Islet of Langerhans (tissue), 1 donor: ENCODE measurements around the gene LAMC3.

Source experiments
- FAIRE-seq: peaks from one replicate; lab custom pipeline; 2011; peaks lifted over from hg19 to GRCh38; lab: Jason Lieb, UNC

LAMC3 gene

DNA sequence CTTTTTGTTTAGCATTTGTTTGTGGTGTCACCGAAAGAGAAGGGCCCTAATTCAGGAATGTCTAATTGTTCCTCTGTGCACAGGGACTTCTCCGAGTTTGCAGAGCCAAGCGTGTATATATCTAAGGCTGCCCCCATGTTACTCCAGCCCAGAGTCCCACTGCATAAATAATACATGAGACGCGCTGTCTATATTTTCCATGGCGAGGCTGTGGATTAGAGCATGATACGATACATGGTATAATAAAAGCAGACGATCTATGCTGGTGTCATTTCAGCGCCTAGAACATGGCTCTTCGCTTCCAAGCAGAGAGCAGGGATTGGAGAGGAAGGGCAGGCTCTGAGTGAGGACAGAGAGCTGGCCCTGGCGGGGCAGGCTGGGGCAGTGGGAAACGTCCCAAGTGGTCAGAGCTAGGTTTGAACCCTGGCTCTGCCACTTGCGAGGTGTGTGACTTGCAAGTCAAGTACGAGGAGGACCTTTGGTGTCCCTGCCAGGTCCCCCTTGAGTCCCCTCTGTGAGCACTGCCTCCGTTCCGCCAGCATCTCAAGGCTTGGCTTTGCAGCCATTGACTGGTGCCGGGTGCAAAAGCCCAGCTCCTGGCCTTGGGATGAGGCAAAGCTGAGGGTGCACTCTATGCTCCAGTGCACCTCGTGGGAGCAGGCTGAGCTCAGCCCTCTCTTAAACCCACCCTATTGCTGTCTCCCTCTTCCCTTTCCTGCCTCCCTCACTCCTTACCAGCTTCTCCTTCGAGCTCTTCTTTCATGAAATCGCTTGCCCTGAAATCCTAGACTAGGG, 29.2 kb upstream of the LAMC3 start:
- no peak for FAIRE-seq

DNA sequence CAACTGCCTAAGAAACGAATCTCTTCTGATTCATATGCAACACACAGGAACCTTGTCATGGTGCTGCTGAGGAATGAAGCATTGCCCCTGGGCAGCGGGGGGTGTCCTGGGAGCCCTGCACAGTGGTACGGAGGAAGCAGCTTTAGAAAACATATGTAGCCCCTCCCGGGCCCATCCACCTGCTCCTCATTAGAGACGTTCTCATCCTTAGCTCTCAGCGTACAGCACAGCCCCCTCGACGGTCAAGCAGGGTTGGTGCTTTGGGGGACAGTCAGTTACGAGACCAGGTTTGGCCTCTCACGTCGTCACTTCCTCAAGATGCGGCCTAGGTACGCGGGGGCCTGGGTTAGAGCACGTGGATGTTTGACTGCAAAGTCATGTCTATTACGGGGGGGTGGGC, 28.4 kb upstream of the LAMC3 start:
- FAIRE-seq = no peak

DNA sequence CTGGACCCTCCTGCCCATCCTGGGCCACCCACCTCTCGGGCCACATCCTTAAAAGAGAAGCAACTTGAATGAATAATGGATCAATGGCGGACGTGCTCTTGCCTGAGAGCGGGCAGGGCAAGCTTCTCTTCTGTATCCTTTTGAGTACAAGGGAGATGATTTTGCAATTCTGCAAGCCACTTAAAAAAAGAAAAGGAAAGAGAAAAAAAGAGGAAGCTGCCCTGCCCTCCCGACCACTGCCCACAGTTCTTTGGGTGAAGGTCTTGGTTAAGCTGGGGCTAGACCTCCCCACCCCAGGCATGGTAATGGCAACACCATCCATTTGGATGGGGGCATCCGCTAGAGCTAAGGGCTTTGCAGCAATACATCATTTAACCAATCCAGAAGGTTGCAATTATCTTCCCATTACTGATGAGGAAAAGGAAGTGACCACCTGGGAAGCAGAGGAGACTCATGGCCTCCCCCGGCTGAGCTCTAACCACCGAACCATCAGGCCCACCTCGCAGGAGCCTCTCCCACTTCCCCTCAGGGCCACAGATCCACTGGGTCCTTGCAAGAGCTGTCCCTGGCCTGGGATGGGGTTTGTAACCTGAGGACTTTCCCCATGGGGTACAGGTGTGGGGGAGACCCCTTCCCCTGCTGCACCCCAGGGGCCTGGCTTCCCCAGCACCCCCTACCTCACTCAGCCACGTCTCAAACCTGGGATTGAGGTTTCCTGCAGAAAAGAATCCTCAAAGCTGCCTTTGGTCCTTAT, 27.8 kb upstream of the LAMC3 start:
- FAIRE-seq = no peak

DNA sequence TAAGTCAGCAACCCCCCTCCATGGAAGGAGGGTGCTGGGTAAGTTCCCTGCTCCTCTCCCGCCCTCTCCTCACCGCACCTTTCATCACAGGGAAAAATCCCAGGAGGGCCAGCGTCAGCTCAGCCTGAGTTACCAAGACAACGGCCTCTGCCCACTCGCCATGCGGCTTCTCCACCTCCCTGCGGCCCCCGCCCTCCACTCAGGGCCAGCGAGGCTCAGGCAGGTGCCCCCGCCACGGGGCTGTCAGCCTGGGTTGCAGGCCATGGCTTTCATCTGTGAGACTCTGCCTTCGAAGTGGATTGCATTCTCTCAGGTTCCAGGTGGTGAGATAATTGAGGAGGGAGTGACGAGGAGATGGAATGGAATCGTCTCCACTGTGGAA, 27.2 kb upstream of the LAMC3 start:
- FAIRE-seq = no peak

DNA sequence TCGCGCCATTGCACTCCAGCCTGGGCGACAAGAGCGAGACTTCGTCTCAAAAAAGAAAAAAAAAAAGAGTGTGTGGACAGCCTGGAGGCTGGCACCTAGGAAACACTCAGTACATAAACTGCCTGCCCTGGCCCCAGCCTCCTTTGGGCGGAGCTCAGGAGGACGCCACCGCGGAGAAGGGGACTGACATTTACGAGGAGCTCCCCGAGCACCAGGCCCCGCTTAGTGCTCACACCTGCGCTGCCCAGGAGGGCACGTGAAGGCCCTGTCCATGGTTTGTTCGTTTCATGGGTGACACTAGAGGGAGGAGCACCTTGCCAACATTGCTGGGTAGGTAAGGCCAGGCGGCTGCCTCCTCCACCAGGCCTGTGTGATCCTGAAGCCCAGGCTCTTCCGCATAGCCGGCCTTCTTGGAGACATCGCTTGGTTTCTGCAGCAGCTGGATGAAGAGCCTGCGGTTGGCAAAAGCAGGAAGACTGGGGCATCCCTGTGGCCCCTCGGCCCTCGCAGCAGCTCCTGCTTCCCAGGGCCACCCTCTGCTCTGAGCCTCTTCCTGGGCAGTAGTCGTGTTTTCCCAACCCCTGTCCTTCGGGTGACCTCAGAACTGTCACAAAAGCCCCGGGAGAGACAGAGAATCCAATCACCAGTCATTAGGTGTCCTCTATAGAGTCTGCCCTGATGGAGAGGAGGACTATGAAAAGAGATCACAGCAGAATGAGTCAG, 26.2 kb upstream of the LAMC3 start:
- FAIRE-seq = no peak

DNA sequence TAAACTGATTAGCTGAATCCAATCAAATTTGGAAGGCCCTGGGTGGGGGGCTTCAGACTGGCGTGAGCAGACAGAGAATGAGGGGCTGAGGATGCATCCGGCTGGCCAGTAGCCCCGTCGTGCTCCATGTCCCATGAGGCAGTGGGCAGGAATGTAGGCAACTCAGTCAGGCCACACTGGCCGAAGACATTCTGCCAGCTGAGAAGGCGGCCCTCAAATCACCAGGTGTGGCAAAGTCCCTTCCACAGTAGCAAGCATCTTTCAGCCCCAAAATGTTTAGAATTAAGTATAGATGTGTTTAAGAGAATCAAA, 25.7 kb upstream of the LAMC3 start:
- FAIRE-seq = no peak

DNA sequence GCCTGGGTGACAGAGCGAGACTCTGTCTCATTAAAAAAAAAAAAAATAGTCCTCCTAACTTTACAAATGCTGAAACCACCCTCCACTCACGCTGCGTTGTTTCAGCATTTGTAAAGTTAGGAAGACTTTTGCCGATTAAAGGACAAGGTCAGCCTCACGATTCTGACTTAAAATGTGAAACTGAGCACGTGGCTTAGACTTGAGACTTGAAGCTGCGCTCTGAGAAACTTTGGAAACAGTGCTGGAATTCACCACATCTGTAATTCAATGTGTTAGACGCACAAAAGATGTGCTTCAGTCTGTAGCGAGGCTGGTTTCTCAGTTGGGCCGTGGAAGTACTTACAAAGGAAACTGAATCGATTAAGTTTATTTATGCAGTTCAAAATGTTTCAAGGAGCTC, 25.0 kb upstream of the LAMC3 start:
- no peak for FAIRE-seq

DNA sequence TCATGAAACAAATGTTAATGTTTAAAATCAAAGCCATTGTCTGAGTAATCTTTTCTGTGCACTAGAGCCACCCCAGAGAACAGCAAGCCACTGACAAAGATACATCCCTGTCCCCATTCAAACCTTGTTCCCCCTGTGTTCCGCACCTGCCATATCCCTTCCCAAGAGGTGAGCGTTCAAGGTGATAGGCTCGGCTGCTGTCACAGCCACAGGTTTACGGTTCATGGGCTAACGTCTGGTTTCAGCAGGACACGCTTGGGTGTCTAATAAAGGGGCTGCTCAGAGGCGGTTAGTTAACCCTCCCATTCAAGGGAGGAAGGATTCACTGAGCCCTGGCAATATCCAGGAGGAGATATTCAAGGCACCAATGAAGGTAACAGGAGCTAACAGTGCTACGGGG, 24.5 kb upstream of the LAMC3 start:
- no peak for FAIRE-seq

DNA sequence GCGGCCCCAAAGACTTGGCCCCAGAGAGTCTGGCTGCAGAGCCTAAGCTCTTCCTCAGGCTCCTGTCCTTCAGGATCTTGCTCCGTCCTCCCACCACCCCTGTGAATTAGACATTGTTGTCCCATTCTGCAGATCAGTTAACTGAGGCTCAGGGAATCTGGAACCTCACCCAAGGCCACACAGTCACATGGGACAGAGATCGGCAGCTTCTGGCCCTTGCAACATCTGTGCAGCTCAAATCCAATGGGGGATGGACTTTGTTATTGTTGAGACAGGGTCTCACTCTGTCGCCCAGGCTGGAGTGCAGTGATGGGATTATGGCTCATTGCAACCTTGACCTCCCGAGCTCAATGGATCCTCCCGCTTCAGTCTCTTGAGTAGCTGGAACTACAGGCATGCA, 23.9 kb upstream of the LAMC3 start:
- no peak for FAIRE-seq

DNA sequence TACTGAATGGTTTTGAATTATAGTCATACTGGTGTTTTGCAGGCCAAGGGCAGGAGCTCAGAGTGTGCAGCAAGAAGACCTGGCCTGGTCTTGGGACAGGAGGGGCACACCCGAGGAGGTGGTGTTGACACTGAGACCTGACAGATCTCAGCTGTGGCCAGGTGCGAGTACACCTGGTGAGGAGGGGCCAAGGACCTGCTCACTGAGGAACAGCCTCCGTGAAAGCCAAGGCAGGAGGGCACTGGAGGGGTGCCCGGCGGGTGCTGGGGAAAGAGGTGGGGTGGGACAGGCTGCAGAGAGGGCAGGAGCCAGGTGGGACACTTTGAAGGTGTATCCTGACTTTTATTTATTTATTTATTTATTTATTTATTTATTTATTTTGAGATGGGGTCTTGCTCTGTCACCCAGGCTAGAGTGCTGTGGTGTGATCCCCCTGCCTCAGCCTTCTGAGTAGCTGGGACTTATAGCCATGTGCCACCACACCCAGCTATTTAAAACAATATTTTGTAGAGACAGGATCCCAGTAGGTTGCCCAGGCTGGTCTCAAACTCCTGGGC, 23.3 kb upstream of the LAMC3 start:
- no peak for FAIRE-seq

DNA sequence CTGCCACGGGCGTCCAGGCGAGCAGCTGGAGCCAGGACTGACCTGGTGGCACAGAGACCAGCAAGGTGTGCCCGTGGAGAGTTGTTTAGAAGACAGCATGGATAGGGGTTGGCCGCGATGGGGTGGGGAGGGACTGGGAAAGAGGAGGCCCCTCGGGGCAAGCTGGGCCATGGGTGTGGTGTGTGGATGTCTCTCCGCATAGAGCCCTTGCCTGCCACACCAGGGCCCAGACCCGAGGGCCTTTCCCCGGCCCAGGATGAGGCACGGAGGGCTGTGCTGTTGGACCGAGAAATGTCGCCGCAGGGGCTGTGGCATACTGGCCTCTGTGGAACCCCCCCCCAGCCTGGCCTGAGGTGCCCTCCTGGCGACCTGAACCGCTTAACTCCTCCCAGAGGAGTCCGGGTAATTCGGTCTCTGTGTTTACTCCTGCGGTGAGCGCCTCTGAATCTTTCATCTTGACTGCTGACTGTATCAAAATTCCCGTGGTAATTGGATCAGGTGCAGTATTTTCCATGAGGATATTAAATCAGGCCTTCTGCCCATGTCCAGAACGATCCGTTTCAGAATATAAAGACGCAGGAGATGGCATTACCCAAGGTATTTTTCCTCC, 22.5 kb upstream of the LAMC3 start:
- no peak for FAIRE-seq

DNA sequence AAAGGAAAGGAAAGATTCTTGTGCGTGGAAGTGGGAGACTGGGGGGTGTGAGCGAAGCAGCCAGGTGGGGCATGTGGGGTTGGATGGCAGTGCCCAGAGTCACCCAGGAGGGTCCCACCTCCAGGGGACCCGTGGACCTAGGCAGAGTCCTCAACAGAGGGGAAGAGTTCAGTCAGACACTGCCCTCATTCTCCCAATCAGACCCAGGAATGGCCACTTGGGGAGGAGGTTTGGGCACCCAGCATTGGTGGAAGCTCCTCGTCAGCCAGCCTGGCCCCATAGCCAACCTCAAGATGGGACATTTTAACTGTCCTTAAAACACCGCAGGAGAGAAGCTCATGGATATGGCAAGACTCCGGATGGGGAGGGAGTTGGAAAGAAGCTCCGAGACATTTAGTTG, 21.9 kb upstream of the LAMC3 start:
- no peak for FAIRE-seq

DNA sequence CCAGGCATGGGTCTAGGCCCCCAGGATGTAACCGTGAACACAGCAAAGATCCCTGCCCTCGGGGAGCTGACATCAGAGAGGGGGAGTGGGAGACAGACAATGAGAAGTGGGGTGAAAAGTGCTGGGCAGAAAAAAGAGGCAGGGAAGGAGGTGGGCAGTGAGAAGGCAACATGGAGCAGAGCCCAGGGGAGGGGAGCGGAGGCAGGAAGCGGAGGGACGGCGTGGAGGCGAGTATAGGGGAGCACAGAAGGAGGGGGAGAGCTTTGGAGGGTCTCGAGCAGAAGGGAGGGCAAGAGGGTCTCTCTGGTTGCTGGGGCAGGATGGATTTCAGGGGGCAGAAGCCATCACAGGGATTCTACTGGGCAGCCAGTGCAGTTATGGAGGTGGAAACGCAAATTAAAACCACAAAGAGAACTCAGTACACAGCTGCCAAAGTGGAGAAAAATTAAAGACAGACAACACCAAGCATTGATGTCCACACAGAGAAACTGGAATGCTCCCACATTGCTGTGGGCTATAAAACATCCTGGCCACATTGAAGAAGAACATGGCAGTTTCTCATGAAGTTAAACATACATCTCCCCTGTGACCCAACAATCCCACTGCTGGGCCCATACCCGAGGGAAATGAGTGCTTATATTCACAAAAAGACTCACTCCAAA, 21.1 kb upstream of the LAMC3 start:
- no peak for FAIRE-seq

DNA sequence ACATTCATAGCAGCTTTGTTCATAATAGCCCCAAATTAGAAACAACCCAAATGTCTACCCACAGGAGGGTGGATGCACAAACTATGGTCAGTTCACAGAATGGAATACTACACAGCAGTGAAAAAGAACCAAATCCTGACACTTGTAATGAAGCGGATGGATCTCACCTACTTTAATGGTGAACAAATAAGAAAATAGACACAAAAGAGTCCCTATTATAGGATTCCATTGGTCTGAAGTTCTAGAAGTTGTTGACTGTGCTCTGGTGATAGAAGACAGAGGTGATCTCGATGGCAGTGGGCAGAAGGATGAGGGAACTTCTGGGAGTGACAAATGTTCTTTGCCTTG, 20.6 kb upstream of the LAMC3 start:
- FAIRE-seq = no peak

DNA sequence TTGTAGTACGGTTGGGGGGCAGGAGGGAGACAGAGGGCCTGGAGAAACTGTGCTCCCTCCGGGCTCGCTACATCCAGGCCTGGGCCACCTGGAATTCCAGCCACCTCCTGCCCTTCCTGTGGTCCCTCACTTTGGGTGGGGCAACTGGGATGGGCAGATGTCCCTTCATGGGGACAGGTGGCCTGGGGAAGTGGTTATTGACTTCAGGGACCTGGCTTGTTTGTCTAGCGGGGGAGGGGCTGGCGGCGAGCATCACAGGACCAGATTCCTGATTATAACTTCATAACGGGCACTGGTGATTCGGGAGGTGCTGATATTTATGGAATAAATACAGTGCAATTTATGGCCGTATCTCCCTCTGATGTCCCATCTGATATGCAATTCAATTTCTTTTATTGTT, 20.1 kb upstream of the LAMC3 start:
- no peak for FAIRE-seq

DNA sequence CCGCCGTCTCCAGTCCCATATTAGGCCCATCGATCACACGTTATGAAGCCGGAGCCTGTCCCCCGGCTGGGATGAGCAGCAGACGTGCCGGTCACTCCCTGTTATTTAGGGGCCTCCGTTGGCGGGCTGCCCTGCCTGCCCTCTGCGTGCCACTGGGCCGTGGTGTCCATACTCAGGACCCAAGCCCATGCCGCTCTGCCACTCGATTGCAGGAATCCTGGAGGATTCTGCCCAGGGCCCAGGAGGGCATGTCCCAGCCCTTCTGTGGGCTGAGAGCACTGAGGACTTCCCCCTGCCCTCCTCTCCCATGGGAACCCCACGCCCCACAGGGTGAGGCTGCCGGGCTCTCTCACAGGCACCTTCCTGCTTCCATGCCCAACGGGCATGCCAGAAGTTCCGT, 19.6 kb upstream of the LAMC3 start:
- FAIRE-seq = no peak

DNA sequence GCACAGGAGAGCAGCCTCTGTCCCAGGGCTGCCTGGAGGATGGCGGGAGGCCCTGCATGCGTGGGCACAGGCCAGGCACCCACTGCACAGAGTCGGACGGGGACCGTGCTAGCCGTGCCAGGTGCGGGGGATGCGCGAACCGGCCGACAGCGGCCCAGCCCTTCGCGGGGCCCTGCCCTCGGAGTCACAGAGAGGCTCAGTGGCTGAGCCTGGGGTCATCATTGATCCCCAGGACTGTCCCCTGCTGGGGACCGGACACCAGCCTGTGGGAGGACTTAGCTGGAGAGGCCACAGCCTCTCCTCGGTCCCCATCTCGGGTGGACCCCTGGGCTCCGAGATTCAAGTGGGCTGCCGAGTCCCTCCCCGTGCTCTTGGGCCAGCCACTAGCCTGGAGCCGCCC, 19.1 kb upstream of the LAMC3 start:
- FAIRE-seq = no peak

DNA sequence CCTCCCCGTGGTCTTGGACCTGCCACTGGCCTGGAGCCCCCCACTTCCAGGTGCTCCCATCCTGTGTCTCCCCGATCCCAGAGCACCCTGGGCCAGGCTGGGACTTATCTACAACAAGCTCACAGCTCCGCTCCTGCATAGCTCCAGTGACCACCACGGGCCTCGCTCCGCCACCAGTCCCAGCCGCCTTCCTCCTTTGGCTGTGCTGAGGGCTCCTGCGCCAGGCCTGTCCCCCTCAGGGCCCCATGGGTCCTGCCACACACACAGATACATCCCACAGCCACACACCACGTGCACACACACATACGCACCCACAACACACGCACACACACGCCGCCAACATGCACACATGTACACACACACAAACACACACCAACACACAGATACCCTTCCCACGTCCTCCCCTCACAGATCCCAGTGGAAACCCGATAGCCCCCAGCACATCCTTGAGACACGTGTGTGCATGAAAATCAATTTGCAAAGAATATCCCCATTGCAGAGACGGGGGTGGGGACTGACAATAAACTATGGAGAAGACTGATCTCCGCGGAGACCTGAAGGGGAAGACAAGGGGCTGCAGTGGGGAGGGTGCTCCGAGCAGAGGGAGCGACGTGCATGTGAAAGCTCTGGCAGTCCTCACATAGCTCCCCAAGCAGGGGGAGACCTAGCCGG, 18.5 kb upstream of the LAMC3 start:
- no peak for FAIRE-seq

DNA sequence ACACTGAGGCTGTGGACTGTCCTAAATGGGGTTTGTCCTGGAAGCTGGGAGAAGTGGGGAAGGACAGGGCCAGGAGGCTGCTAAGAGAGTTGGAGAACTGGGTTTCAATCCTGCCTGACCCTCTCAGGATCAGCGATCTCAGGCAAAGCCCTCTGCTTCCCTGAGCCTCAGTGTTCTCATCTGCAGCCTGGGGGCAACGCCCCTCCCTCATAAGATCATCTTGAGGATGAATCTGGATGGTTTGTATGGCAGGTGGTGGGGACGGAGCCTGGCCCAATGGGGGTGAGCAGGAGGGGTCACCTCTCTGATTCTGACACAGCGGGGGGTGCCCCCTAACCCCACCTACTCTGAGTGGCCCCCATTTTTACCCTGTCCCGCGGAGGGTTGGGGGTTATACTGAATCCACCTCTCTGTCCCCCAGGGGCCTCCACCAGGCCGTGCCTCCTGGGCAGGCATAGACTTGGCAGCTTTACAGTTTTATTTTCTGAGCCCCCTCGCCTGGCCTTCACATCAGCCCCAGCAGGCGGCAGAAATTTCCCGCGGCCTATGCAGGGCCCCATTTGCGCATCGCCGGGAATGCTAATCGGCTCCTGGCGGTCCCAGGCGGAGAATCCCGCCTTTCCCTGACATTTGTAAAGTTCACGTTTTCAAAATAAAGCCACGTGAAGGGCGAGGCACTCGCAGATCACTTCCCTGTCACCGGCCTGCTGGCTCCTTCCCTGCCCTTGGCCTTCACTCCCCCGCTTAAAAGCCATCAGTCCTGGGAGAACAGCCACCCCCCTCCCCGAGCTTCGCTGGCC, 17.8 kb upstream of the LAMC3 start:
- FAIRE-seq = no peak

DNA sequence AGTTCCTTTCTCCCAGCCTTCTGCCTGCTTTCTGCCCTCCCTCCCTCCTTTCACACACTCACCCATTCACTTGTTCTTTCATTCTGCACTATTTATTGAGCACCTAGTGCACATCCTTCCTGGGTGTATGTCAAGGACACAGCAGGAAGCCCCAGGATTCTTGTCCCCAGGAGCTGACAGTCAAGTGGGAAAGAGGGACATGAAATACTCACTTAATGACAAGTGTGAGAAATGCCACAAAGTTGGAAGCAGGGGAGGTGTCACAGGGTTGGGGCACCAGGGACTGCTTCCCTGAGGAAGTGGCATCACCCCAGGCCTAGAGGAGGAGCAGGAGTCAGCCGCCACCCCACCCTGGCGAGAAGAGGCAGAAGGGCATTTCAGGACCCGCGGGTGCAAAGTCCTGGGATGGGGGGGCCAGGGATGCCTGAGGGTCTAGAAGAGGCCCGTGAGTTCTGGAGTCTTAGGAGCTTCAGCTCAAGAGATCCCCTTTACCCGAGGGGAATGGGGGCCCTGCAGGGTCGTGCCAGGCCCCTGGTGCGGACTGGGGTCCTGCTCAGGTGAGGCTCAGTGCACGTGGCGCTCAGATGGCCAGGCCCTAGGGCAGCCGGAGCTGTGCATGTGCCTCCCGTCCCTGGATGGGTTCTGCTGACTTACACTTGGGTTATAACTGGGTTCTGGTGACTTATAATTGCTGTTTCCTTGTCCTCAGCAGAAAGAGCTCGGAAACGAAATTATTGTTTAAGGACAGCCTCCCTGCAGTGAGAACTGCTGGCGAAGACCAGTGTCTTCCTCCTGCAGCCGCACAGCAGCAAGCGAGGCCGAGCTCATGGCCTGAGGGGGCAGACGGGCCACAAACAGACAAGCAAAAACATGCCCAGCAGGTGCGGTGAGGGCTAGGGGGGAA, 16.9 kb upstream of the LAMC3 start:
- FAIRE-seq = no peak
